Esophagus squamous epithelium (tissue), 4 donors: Measurements from ENCODE around the gene TNIP3.

Source experiments
- POLR2A ChIP-seq, 4 donors: fragments of 450-650 bp; IDR thresholded peaks; one replicate each; pipeline ENCODE4 v1.6.1; 2017; ENCODE audit warnings: antibody characterized with exemption in 4 of 4, mild to moderate bottlenecking in 4 of 4, moderate library complexity in 3 of 4
- TF ChIP-seq, protein P1 (sequence below), 6 experiments: fragments of 450-650 bp in 4 of 6; fragments of 200-600 bp in 2 of 6; sonication (generic) in 2 of 6; IDR thresholded peaks; one replicate each; pipeline ENCODE4 v1.5.1; 2016 to 2019; ENCODE audit warnings: antibody characterized with exemption in 6 of 6, mild to moderate bottlenecking in 4 of 6, moderate library complexity in 4 of 6

DNA sequence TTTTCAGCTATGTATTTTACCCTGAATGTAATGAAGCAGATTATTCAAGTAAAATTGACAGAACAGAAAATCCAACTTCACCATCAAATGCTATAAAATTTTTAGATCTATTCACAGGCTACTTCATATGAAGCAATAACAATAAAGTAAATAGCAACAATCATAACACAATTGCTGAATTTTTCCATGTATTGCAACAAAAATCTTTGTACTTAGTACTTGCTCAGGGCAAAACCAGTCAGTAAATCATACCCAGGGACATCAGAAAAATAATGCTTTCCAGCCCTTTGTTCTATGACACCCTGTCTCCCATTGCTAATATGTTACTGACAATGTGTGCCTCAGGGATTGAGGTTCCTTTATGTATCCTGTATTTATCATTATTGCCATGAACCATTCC lies 15.5 kb downstream of the TNIP3 start:
- TF ChIP-seq, protein P1, sequence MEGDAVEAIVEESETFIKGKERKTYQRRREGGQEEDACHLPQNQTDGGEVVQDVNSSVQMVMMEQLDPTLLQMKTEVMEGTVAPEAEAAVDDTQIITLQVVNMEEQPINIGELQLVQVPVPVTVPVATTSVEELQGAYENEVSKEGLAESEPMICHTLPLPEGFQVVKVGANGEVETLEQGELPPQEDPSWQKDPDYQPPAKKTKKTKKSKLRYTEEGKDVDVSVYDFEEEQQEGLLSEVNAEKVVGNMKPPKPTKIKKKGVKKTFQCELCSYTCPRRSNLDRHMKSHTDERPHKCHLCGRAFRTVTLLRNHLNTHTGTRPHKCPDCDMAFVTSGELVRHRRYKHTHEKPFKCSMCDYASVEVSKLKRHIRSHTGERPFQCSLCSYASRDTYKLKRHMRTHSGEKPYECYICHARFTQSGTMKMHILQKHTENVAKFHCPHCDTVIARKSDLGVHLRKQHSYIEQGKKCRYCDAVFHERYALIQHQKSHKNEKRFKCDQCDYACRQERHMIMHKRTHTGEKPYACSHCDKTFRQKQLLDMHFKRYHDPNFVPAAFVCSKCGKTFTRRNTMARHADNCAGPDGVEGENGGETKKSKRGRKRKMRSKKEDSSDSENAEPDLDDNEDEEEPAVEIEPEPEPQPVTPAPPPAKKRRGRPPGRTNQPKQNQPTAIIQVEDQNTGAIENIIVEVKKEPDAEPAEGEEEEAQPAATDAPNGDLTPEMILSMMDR (IDR thresholded peaks at IDR 0.05) = no peak
- no peak for TF ChIP-seq POLR2A (IDR thresholded peaks at IDR 0.05)
